Measurements from ENCODE around the gene LIFR.
A peak's percentile ranks its signal among the peaks of the same experiment; 100 is the strongest.

LIFR gene

GRCh38 chr5:38441453-38442246 lies 114.8 kb downstream of the LIFR start (continued):
- TF ChIP-seq ZNF449 (tag by site-specific recombination; IDR thresholded peaks at IDR 0.05): no peak; the same call in 1 of the 2 replicates
- TF ChIP-seq ZNF791 (tag by site-specific recombination; IDR thresholded peaks at IDR 0.05): no peak
- TF ChIP-seq ZNF248 (tag by site-specific recombination; IDR thresholded peaks at IDR 0.05): no peak
- no peak for TF ChIP-seq ZNF658 (tag by site-specific recombination; IDR thresholded peaks at IDR 0.05)
- no peak for TF ChIP-seq ZNF366 (tag by site-specific recombination; conservative IDR thresholded peaks at IDR 0.05)
- TF ChIP-seq ZNF18 (tag by site-specific recombination; IDR thresholded peaks at IDR 0.05): no peak
- no peak for TF ChIP-seq ZNF404 (tag by site-specific recombination; IDR thresholded peaks at IDR 0.05)
- TF ChIP-seq ZNF433 (tag by site-specific recombination; IDR thresholded peaks at IDR 0.05; ENCODE audit: low read depth): no peak
- no peak for TF ChIP-seq ZNF19 (tag by site-specific recombination; IDR thresholded peaks at IDR 0.05; ENCODE audit: low read depth)
- TF ChIP-seq ZNF76 (tag by site-specific recombination; IDR thresholded peaks at IDR 0.05; ENCODE audit: borderline replicate concordance, low read depth): no peak
- no peak for TF ChIP-seq ZNF510 (tag by site-specific recombination; IDR thresholded peaks at IDR 0.05; ENCODE audit: insufficient replicate concordance)
- peak; percentile 57 for TF ChIP-seq ZFP69B (tag by site-specific recombination; IDR thresholded peaks at IDR 0.05)
- 0 out of 2 replicates have a peak, but pooled peaks have one; percentile 62 for TF ChIP-seq ZNF561 (tag by site-specific recombination; IDR thresholded peaks at IDR 0.05; ENCODE audit: borderline replicate concordance)
- TF ChIP-seq ZNF548 (tag by site-specific recombination; IDR thresholded peaks at IDR 0.05): no peak
- no peak for TF ChIP-seq ZNF571 (tag by site-specific recombination; IDR thresholded peaks at IDR 0.05)
- no peak for TF ChIP-seq ZNF558 (tag by site-specific recombination; IDR thresholded peaks at IDR 0.05)
- TF ChIP-seq ZFP37 (tag by site-specific recombination; IDR thresholded peaks at IDR 0.05): peak; percentile 71
- no peak for TF ChIP-seq ZNF175 (tag by site-specific recombination; IDR thresholded peaks at IDR 0.05)
- no peak for TF ChIP-seq BCL11B (tag by site-specific recombination; IDR thresholded peaks at IDR 0.05; ENCODE audit: low read depth)
- no peak for TF ChIP-seq ZNF202 (tag by site-specific recombination; IDR thresholded peaks at IDR 0.05; ENCODE audit: borderline replicate concordance)
- TF ChIP-seq ZBTB6 (tag by site-specific recombination; IDR thresholded peaks at IDR 0.05): no peak; the same call in 1 of the 2 replicates
- peak; percentile 47; the same call in 1 of the 2 replicates for TF ChIP-seq ZEB2 (tag by site-specific recombination; IDR thresholded peaks at IDR 0.05)
- TF ChIP-seq ZSCAN30 (tag by site-specific recombination; IDR thresholded peaks at IDR 0.05): peak; percentile 70; the same call in 1 of the 2 replicates
- TF ChIP-seq HOXA7 (CRISPR knock-in tag; IDR thresholded peaks at IDR 0.05; ENCODE audit: borderline replicate concordance): no peak
- no peak for TF ChIP-seq TCF7L2 (IDR thresholded peaks at IDR 0.05; ENCODE audit: borderline replicate concordance, low read depth, low read length)
- no peak for TF ChIP-seq OVOL3 (tag by site-specific recombination; IDR thresholded peaks at IDR 0.05)
- TF ChIP-seq ZBTB1 (tag by site-specific recombination; IDR thresholded peaks at IDR 0.05): no peak
- no peak for TF ChIP-seq MEIS1 (CRISPR knock-in tag; IDR thresholded peaks at IDR 0.05; ENCODE audit: borderline replicate concordance)
- no peak for TF ChIP-seq ZNF398 (tag by site-specific recombination; IDR thresholded peaks at IDR 0.05)
- TF ChIP-seq INSM2 (tag by site-specific recombination; IDR thresholded peaks at IDR 0.05): no peak
- TF ChIP-seq ZNF629 (tag by site-specific recombination; IDR thresholded peaks at IDR 0.05): no peak; the same call in 1 of the 2 replicates
- no peak for TF ChIP-seq BCL11A (tag by site-specific recombination; IDR thresholded peaks at IDR 0.05; ENCODE audit: low read depth)
